ENCODE data around the gene PCBP2.
"Not testable (repeated sequence)": the region's sequence is repeated elsewhere in the genome, so short reads cannot be mapped to it uniquely, and the experiment has no call there.

GRCh38 chr12:53439582-53439981, 12.3 kb upstream of the PCBP2 start:
- TF ChIP-seq EZH2 (IDR thresholded peaks at IDR 0.05; ENCODE audit: insufficient read depth, poor library complexity, severe bottlenecking); EZH2phosphoT487 (IDR thresholded peaks at IDR 0.05; ENCODE audit: insufficient read depth, low read depth): not testable (repeated sequence)

All from GM23248 (cell line).